ENCODE results near the gene TCF21. TPM values are rescaled to one million over a fixed set of nuclear protein-coding genes. Genes with fewer than 3 reads are reported as not detected.

TCF21 gene
- total and polyA plus RNA-seq, 2 experiments from 2014 or later, result 8.2 to 10.1 TPM

DNA sequence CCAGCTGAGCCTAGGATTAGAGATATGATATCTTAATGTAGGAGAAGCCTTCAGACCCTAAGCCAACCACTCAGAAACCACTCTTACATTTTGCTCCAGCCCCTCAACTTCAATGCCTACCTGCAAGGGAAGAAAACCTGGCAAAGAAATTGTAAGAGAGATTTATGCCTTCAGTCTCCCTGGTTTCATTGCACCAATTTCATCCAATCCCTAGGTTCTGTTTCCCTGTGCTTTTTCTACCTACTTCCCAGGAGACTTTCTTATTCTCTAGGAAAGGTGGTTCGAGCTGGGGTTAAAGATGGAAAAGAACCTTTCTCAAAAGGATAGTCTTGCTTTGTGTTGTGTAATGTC, 1.1 kb upstream of the TCF21 start:
- Histone ChIP-seq H3K9me3 (ENCODE audit: low read depth) (no peaks in the 10 kb centered on the region), H3K27ac (no peak overlapping the region), H3K36me3 (replicated peaks; ENCODE audit: insufficient read depth, low read depth) (no peaks in the 10 kb centered on the region), H3K79me2 (peaks cover 10% of the 10 kb centered on the region), H3K9me2 (replicated peaks; ENCODE audit: insufficient read depth) (no peaks in the 10 kb centered on the region), H3K4me2 (peak overlapping the region; percentile 33), H3K4me1 (ENCODE audit: insufficient read depth) (peaks cover 11% of the 10 kb centered on the region), H3K27me3 (peaks cover 74% of the 10 kb centered on the region), H4K20me1 (ENCODE audit: insufficient read depth, poor library complexity, severe bottlenecking) (no peaks in the 10 kb centered on the region), H2AFZ (no peak overlapping the region), H3K4me3 (no peak overlapping the region)
- no peak for DNase-seq (ENCODE audit: low spot score)
- TF ChIP-seq EZH2phosphoT487 (IDR thresholded peaks at IDR 0.05; ENCODE audit: low read depth, severe bottlenecking, unreplicated experiment) (no peak), EZH2 (IDR thresholded peaks at IDR 0.05; ENCODE audit: borderline replicate concordance) (no peak), CTCF (IDR thresholded peaks at IDR 0.05; ENCODE audit: poor library complexity) (no peak)
- WGBS (ENCODE audit: low lambda C conversion rate, missing lambda C conversion rate), result 83% methylated on average over 1 of the region's 1 CpG

- Histone ChIP-seq H3K27ac (peak overlapping the region; percentile 76), H3K79me2 (peaks cover 10% of the 10 kb centered on the region), H2AFZ (peak overlapping the region; percentile 34), H3K27me3 (peaks cover 87% of the 10 kb centered on the region), H3K36me3 (replicated peaks; ENCODE audit: insufficient read depth, low read depth) (no peaks in the 10 kb centered on the region), H3K9me2 (replicated peaks; ENCODE audit: insufficient read depth) (no peaks in the 10 kb centered on the region), H3K4me3 (peak overlapping the region; percentile 32), H3K4me2 (peak overlapping the region; percentile 72), H4K20me1 (ENCODE audit: insufficient read depth, poor library complexity, severe bottlenecking) (no peaks in the 10 kb centered on the region), H3K9me3 (ENCODE audit: low read depth) (no peaks in the 10 kb centered on the region), H3K4me1 (ENCODE audit: insufficient read depth) (peaks cover 18% of the 10 kb centered on the region)
- DNase-seq (ENCODE audit: low spot score), result peak; percentile 43
- TF ChIP-seq EZH2 (IDR thresholded peaks at IDR 0.05; ENCODE audit: borderline replicate concordance), result peak; percentile 46
- TF ChIP-seq EZH2phosphoT487 (IDR thresholded peaks at IDR 0.05; ENCODE audit: low read depth, severe bottlenecking, unreplicated experiment), result no peak
- peak; percentile 18 for TF ChIP-seq CTCF (IDR thresholded peaks at IDR 0.05; ENCODE audit: poor library complexity)
- WGBS (ENCODE audit: low lambda C conversion rate, missing lambda C conversion rate), result 4% methylated on average over 41 of the region's 56 CpGs
Observed at GRCh38 chr6:133889557-133890403, 867 bp downstream of the TCF21 start.

GRCh38 chr6:133890711-133891148, 1.8 kb downstream of the TCF21 start:
- Histone ChIP-seq H2AFZ (peak overlapping the region; percentile 22), H3K4me3 (peak overlapping the region; percentile 32), H3K4me2 (peak overlapping the region; percentile 72), H3K27ac (peak overlapping the region; percentile 76), H3K9me2 (replicated peaks; ENCODE audit: insufficient read depth) (no peaks in the 10 kb centered on the region), H3K36me3 (replicated peaks; ENCODE audit: insufficient read depth, low read depth) (no peaks in the 10 kb centered on the region), H3K4me1 (ENCODE audit: insufficient read depth) (peaks cover 27% of the 10 kb centered on the region), H3K9me3 (ENCODE audit: low read depth) (no peaks in the 10 kb centered on the region), H3K79me2 (peaks cover 10% of the 10 kb centered on the region), H3K27me3 (peaks cover 90% of the 10 kb centered on the region), H4K20me1 (ENCODE audit: insufficient read depth, poor library complexity, severe bottlenecking) (no peaks in the 10 kb centered on the region)
- TF ChIP-seq EZH2 (IDR thresholded peaks at IDR 0.05; ENCODE audit: borderline replicate concordance) (no peak), EZH2phosphoT487 (IDR thresholded peaks at IDR 0.05; ENCODE audit: low read depth, severe bottlenecking, unreplicated experiment) (peak; percentile 57)
- WGBS (ENCODE audit: low lambda C conversion rate, missing lambda C conversion rate), result 9% methylated on average over 4 of the region's 4 CpGs
- no peak for DNase-seq (ENCODE audit: low spot score)
